Measurements from ENCODE around the gene SMIM1.

Gene SMIM1

DNA sequence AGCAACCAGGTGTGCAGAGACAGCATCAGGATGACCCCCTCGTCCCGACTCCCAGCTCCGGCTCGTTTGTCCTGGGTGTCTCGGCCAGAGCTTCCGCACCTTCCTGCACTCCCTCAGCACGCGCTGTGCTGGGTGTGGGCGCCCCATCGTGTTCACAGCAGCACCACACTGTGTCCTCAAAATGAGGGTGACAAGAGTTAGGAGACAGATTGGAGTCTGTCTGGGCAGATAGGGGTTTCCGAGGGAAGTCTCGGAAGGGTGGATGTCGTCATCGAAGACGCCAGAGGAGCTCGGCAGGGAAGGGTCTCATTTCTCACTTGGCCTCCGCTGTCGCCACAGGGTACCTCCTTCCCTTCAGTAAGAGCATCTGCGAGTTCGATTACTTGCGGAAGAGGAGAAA lies 16.2 kb upstream of the SMIM1 start:
- no peak for DNase-seq (ENCODE audit: low read depth)

DNA sequence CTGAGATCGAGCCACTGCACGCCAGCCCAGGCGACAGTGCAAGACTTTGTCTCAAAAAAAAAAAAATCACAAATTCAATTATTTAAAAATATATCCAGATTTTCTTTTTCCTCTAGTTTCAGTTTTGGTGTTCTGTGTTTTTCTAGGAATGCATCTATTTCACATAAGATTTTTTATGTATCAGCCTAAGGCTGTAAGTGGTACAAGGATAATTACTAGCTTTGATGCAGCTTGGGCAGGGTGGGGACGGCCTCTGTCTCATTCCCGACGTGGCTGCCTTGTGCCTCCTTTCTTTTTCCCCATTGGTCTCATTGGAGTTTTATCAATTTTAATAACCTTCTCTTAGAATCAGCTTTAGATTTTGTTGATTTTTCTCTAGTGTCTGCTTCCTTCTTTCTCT lies 13.4 kb upstream of the SMIM1 start:
- DNase-seq (ENCODE audit: low read depth) = no peak

DNA sequence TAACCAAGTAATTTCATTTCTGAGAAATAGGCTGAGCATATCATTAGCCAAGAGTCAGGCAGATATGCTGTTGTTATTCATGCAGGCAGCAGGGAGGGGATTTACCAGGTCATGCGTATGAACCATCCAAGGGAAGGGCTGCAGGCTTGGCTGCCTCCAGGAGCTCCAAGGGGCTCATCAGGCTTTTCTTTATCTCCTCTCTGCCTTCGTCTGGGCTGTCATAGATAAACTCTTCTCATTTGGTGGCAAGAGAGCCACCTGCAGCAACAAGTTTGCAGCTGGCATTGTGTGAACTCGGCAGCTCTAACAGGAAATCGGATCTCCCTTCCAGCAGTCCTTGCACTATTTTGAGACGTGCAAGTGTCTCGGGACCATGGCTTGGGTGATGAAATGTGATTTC lies 12.8 kb upstream of the SMIM1 start:
- no peak for DNase-seq (ENCODE audit: low read depth)

DNA sequence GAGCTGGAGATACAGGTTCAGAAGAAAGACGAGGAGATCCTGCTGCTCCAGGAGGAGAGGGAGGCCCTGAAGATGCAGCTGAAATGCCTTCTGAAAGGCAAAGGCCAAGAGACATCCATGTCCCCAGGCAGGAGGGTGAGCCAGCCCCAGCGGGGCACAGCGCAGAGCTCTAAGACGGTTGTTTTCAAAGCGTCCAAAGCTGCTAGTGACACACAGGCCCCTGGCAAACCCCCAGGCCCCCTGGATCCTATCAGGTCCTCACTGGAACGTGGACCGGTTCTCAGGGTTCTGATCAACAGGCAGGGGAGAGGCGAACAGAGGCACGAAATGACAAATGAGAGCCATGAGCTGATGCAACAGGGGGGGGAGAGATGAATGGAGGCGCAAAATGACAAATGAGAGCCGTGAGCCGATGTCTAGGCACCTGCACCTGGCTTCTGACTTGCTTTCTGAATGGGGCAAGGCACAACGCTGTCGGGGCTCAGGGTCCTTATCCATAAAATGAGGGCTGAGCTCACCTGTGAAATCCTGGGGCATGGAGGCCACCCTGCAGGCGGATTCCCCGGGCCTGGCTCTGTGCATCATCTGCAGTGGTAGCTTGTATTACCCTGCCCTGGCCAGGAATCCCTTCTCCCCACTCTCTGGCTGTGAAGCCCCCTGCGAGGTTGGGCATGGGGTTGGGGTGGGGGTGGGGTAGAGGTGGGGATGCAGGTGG lies 11.1 kb upstream of the SMIM1 start:
- DNase-seq (ENCODE audit: low read depth) = no peak

DNA sequence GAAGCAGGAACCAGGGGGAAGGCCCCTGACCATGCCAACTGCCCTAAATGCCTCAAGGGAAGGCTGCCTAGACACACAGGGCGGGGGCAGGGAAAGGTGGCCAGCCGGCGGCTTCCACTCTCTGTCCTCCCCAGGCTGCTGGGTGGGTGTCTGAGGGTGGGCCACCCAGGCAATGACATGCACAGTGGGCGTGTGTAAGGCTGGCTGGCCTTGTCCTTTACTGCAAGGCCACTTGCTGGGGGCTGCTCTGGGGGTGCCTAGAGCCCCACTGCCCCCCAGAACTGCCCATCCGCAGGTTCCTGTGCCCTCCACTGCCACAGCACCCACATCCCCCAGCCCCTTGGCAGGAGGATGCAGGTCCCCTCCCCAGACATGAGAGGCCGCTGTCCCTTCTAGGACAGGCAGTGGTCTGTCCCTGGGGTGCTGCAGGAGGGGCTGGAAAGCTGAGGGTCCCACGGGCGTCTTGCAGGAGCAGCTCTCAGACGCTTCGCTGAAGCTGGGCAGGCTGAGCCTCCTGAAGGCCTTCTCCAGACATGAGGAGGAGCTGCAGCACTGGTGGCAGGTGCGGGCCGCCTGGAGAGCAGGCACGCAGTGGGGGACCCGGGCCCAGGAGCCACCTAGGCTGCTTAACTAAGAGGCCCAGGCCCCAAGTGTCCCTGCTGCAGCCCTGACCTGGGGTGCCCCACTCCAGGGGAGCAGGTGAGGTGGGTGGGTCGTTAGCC lies 10.2 kb upstream of the SMIM1 start:
- DNase-seq (ENCODE audit: low read depth) = no peak

DNA sequence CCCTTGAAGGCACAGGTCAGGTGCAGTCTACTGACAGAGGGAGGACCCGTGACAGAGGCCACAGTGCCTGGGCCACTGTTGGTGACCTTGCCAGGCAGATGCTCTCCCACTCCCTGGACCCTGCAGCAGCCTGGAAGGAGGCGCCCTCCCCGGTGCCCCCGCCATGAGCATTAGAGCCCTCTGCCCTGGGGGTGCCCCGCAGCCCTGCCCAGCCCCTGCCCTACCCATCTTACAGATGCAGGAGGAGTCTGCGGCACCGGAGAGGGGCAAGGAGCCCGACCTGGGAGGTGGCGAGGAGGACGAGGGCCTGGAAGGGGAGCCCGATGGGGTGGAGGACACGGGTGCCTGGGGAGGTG lies 9.7 kb upstream of the SMIM1 start:
- no peak for DNase-seq (ENCODE audit: low read depth)

DNA sequence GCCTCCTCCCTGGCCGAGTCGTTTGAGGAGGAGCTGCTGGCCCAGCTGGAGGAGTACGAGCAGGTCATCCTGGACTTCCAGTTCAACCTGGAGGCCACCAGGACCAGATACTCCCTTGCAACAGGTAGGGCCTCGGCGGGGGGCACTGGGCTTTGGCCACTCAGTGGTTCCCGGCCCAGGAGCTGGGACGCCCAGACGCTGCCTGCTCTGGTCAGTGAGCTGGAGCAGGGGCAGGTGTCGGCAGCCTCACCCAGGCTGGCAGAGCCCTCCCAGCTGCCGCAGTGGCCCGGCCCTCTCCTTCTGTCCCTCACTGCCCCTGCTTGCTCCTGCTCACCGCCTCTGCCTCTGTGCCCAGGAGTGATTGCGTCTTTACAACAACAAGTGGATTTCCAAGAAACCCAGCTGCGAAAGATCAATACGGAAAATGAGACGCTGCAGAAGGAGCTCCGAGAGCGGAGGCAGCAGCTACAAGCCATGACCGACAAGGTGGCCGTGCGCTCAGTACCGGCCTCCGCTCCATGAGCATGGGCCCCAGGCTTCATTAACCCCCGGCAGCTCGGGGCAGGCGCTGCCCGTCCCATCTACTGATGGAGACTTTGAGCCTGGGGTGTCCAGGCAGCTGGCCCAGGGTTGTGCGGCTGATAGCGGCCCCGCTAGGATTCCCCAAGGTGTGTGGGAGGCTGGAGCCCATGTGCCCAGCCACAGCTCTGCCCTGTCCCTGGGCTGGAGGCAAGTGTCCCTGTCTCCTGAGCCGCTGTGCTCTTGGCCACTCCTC lies 9.0 kb upstream of the SMIM1 start:
- no peak for DNase-seq (ENCODE audit: low read depth)

DNA sequence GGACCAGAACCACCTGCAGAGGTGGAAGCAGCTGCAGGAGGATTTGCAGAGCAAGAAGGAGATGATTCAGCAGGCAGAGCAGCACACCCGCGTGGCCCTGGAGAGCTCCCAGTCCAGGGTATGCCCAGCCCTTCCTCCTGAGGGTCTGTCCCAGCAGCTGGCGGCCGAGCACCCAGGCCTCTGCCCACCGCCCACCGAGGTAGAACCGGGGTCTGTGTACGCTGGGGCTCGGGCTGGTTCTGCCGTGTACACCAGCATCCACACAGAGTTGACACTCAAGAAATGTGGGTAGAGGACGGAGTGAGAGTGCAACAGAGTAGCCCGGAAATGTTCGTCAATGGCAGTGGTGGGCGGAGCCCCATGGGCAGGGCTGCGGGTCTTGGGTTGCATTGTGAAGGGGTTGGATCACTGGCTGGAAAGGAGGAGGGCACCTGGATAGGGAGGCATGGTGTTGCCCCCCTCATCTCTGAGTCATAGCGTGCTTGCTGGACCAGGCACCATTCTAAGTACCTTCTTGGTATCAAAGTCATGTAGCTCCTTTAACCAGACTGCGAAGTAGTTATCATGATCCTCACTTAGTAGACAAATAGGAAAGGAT lies 5.1 kb upstream of the SMIM1 start:
- DNase-seq (ENCODE audit: low read depth) = no peak

DNA sequence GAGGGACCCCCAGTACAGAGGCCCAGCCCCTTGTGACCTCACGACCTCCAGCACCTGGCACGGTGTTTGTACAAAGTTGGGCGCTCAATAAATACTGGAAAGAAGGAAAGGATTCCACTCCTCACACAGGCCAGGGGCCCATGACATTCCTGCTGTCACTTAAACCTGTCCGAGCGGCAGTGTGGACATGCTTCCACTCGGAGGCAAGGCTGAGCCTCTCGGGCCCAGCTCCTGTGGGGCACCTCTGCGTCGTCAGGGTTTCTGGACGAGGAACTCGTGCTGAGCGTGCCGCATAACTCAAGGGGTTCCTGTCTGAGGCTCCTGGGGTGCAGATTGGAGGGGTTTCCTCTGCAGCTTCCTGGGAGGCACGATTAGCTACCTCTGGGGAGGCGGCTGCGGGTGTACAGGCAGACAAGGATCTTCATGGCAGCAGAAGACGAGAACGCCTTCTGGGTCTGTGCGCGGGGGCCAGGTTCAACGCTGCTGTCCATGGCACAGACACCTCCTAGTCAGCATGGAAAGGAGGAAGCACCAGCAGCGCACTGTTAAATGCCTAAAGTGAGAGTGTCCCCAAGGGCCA lies 3.6 kb upstream of the SMIM1 start:
- no peak for DNase-seq (ENCODE audit: low read depth)

DNA sequence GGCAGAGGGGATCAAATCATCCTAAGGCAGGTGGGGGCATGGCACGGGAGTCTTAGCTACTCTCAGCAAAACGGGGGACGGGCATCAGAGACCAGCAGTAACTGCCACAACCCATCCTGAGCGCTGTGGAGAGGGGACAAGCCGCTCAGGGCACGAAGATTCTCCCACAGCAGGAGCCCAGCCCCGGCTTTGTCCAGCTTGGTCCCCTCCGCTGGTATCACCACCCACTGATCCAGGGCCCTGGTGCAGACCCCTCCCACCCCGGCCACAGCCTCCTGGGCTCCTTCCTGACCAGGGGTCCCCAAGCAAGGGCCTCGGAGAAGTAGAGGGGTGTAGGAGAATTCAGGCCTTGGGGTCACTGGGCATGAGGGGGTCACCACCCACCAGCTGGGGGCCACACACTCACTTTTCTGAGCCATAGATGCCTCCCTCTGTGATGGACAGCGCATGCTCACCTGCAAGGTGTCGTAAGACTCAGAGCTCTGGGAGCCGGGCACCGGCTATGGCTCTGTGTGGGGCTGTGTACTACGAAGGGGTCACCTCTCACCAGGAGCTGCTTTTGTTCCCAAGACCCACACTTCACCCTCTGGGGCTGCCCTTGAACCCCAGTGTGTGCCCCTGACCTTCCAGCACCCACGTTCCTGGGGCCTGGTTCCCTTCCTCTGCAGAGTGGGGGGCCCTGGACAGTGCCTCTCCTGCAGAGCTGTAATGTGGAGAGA lies 2.3 kb upstream of the SMIM1 start:
- no peak for DNase-seq (ENCODE audit: low read depth)

DNA sequence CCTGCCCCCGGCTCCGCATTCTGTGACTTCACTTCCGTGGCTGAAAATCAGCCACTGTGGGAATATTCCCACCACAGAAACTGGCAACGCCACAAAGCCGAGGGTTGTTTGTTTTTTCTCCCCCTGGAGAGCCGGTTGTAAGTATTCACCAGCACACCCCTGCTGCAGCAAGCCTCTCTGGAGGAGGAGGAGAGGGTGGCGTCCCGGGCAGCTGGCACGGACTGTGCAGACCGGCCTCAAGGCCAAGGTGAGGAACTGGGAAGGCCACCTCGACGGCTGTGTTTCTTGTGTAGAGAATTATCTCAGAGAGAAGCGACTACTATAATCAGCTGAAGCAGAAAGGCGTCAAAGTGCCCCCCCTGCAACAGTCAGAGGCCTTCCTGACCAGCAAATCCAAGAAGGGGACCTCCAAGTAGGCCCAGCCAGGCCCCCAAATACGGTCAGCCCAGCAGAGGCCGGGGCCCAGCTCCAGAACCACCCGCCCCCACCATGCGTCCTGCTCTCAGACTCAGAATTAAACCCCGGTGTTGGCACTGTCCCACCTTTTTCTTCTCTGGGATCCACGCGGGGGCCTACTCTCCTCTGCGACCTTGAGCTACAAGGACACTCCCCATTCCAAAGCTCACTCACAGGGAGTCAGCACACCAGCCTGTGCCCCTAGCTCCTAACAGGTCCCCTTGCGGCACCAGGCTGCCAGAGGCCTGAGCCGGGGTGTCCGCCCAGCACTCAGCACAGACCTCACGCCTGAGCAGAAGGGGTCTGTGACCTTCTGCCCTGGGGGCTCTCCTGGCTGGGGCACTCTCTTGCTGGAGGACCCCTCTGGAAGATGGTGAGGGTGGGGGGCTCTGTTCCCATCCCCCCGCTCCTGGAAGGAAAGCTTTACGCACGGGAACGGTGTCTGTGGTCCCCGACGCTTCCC lies 1.2 kb upstream of the SMIM1 start:
- no peak for DNase-seq (ENCODE audit: low read depth)

DNA sequence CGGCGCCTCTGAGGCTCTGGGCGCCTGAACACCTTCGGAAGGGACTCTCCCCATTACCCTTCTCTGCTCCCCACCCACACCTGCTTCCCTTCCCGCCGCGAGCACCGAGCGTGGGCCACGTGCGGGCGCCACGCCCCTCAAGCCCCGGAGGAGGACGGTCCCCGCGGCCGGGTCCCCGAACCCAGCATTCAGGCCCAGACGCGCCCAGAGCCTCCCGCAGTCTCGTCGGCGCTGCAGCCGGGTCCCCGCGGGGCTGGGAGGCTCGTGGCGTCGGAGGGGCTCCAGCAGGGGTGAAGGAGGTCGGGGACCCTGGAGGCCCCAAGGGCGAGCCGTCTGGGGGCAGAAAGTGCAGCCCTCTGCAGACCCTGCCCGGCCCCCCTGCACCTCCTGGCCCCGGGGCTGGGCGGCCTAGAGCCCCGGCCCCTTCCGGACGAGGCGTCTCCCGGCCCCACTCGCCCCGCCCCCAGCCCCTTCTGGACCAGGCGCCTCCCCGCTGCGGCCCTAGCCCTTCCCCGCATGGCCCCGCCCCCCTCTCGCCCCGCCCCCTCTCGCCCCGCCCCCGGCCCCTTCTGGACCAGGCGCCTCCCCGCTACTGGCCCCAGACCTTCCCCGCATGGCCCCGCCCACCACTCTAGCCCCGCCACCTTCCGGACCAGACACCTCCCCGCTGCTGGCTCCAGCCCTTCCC lies 378 bp upstream of the SMIM1 start:
- peak; percentile 72 for DNase-seq (ENCODE audit: low read depth)

DNA sequence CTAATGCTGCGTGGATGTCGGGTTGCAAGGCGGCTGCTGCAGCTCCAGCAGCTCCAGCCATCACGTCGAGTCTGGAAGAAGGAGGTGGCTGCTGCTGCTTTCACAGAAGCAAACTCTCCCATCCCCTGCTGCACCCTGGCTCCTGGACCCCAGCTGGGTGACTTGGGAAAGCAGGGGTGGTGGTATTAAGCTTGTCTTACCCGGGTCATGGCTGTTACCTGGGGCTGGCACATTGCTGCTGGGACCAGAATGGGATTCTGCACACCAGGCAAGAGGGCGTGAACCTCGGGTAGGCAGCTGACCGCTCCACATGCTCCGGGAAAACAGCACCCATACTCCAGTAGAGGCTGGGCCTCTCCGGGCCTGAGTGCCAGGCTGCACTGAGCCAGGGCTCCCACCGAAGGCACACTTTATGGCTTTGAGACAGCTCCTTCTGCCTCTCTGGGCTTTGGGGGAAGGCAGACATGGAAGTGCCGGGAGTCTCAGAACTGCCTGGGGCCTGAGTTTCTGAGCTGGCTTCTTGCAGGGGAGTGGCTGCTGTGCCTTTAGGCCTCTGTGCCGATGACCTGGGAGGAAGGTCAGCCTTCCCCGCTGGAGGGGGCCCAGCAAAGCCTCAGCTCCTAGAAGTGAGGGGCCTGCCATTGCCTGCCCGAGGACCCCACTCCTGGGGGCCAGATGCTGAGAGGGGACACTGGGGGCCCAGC lies 1.2 kb downstream of the SMIM1 start:
- no peak for DNase-seq (ENCODE audit: low read depth)

DNA sequence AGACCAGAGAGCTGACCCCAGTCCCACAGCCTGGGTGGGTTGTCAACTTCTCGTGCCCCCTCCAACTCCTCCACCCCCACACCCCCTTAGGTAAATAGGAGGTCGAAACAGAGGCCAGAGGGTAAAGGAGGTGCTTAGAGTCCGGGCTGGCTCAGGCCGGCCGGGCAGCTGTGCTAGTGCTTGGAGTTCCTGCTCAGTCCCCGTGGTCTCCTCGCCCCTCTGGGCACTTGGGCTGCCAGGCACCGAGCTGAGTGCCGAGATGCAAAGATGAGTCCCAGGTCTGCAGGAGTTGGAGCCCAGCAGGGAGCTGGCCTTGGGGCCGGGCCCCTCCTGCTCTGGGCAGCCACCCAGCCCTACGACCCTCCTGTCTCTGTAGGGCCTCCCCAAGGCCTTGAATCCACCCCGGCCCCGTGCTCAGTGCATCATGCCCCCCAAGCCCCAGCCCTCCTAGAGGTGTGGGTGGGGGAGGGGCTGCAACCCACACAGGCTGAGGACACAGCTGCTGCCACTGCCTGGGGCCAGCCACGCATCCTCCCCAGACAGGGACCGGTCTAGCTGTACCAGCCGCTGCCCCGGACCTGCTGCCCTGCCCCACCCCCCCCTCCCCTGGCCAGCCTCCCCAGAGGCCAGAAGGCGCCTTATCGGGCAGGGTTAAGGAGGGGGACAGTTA lies 1.9 kb downstream of the SMIM1 start:
- DNase-seq (ENCODE audit: low read depth) = no peak

DNA sequence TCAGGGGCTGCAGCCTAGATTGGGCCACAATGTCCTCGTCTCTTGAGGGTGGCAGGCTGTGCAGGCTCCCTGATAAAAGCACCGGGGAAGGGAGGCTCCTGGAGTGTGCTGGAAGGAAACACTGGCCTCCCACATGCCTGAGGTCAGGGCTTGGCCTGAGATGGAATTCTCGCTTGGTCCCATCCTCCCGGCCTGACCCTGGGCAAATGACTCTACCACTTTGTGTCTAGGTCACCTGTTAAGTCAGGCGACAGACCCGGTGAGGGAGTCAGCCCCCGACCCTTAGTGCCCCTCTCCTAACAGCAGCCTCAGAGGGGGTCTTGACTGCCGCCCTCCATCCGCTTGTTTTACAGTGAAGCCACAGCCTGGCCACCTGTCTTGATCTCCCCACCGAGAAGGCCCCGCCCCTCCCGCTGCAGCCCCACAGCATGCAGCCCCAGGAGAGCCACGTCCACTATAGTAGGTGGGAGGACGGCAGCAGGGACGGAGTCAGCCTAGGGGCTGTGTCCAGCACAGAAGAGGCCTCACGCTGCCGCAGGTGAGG lies 2.5 kb downstream of the SMIM1 start:
- no peak for DNase-seq (ENCODE audit: low read depth)

DNA sequence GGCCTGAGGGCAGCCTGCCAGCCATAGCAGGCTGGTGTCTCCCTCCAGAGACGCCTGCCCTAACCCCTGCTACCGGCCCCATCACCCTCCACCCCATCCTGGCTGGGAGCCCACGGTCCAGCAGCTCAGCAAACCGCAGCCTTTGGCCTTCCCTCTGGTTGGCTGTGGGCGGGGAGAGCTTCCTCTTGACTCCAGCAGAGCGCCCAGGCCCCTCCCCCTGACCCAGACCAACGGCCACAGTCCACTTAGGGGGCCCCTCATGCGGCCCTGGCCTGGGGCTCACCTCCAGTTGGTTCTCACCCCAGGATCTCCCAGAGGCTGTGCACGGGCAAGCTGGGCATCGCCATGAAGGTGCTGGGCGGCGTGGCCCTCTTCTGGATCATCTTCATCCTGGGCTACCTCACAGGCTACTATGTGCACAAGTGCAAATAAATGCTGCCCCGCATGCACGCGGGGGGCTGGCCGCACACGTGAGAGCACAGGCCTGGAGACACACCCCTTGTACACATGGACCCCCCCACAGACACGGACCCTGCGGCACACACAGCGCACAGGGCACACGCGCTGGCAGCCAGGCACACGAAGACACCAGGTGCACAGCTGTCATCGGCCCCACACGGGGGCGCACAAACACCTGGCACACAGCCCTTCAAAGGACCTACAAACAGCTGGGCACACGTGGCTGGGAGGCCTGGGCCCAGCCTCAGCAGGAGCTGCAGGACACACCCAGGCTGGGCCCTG lies 3.1 kb downstream of the SMIM1 start:
- no peak for DNase-seq (ENCODE audit: low read depth)

DNA sequence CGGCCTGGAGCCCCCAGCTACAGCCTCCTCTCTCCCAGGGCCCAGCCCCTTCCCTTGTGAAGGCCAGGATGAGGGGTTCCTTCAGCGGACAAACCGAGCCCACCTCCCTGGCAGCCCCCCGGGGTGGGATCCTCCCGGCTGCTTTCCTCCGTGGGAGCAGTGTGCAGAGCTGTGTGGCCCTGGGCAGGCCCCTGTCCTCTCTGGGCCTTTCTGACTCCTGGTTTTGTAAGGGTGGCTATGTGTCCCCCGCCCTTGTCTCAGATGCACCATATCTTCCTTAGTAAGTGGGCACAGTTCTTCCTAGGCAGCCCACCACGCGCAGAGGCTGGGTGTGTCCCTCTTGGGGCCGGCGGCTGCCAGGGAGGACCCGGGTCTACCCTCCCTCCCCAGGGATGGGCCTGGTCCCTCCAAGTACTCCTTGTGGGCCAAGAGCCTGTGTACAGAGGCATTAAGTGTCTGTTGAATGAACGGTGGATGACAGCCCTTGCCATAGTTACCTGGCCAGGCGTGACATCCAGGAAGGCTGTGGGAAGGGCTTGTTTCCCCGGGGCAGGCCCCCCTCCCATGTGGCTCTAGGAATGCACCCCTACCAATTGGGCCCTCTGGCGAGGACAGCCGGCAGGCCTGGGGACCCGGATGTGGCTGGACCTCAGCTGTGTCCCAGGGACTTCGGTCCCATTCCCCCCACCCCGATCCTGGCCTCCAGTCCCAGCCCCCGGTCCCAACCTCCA lies 3.8 kb downstream of the SMIM1 start:
- DNase-seq (ENCODE audit: low read depth) = no peak
